H9 (cell line): ENCODE measurements around the gene DAPK1. TPM values are rescaled to one million over a fixed set of nuclear protein-coding genes. Genes with fewer than 3 reads are reported as not detected.

Experiments used
- DNase-seq: peaks from one replicate; pipeline ENCODE4 v3.0.0-alpha.2; 2017
- H2AFZ ChIP-seq: one replicate; pipeline ENCODE4 v1.6.1; 2013; ENCODE audit warnings: mild to moderate bottlenecking, low read length, control low read depth, moderate library complexity
- H2AK5ac ChIP-seq: 2 replicates; pipeline ENCODE4 v1.6.1; 2013; ENCODE audit warnings: low read length, control low read depth, mixed read lengths; ENCODE audit not compliant: insufficient read length
- H2BK120ac ChIP-seq: one replicate; pipeline ENCODE4 v1.6.1; 2013; ENCODE audit warnings: low read depth, mild to moderate bottlenecking, low read length, control low read depth, inconsistent platforms; ENCODE audit not compliant: poor library complexity, severe bottlenecking
- H2BK12ac ChIP-seq: 2 replicates; pipeline ENCODE4 v1.6.1; 2013; ENCODE audit warnings: low read length, control low read depth, mixed read lengths, low read depth; ENCODE audit not compliant: insufficient read length
- H2BK15ac ChIP-seq: 2 replicates; pipeline ENCODE4 v1.6.1; 2013; ENCODE audit warnings: low read depth, low read length, control low read depth
- H2BK20ac ChIP-seq: one replicate; pipeline ENCODE4 v1.6.1; 2013; ENCODE audit warnings: low read depth, mild to moderate bottlenecking, low read length, control low read depth, inconsistent platforms; ENCODE audit not compliant: poor library complexity, severe bottlenecking
- H2BK5ac ChIP-seq: 2 replicates; pipeline ENCODE4 v1.6.1; 2013; ENCODE audit warnings: low read length, control low read depth, mixed read lengths; ENCODE audit not compliant: insufficient read length
- H3K14ac ChIP-seq: 2 replicates; pipeline ENCODE4 v1.6.1; 2013; ENCODE audit warnings: low read length, control low read depth; ENCODE audit not compliant: insufficient read depth
- H3K18ac ChIP-seq: 2 replicates; pipeline ENCODE4 v1.6.1; 2013; ENCODE audit warnings: low read depth, mild to moderate bottlenecking, mixed read lengths, low read length, control low read depth; ENCODE audit not compliant: insufficient read length
- H3K23ac ChIP-seq: 2 replicates; pipeline ENCODE4 v1.6.1; 2013; ENCODE audit warnings: low read length, control low read depth, mixed read lengths, low read depth; ENCODE audit not compliant: insufficient read length
- H3K23me2 ChIP-seq: 2 replicates; pipeline ENCODE4 v1.6.1; 2013; ENCODE audit warnings: low read depth, mild to moderate bottlenecking, mixed read lengths, low read length, control low read depth; ENCODE audit not compliant: insufficient read length, poor library complexity, severe bottlenecking
- H3K27ac ChIP-seq: 2 replicates; pipeline ENCODE4 v1.5.1; 2013; ENCODE audit warnings: low read length, control low read depth, mixed read lengths, low read depth; ENCODE audit not compliant: insufficient read length
- H3K27me3 ChIP-seq: 2 replicates; pipeline ENCODE4 v1.6.1; 2013; ENCODE audit warnings: low read length, control low read depth, inconsistent platforms; ENCODE audit not compliant: insufficient read depth
- H3K4ac ChIP-seq: 2 replicates; pipeline ENCODE4 v1.6.1; 2013; ENCODE audit warnings: low read depth, mild to moderate bottlenecking, control low read depth, inconsistent platforms, low read length, moderate library complexity
- H3K4me1 ChIP-seq: 2 replicates; pipeline ENCODE4 v1.6.1; 2013; ENCODE audit warnings: low read length, control low read depth, inconsistent platforms; ENCODE audit not compliant: insufficient read depth
- H3K4me2 ChIP-seq: 2 replicates; pipeline ENCODE4 v1.6.1; 2013; ENCODE audit warnings: low read length, control low read depth, mixed read lengths; ENCODE audit not compliant: insufficient read length, insufficient read depth
- H3K56ac ChIP-seq: 2 replicates; pipeline ENCODE4 v1.6.1; 2013; ENCODE audit warnings: low read depth, mild to moderate bottlenecking, mixed read lengths, low read length, control low read depth; ENCODE audit not compliant: insufficient read length
- H3K79me1 ChIP-seq: 2 replicates; pipeline ENCODE4 v1.6.1; 2013; ENCODE audit warnings: low read depth, mild to moderate bottlenecking, moderate library complexity, low read length, control low read depth, inconsistent platforms; ENCODE audit not compliant: insufficient read depth, poor library complexity, severe bottlenecking
- H3K79me2 ChIP-seq: 2 replicates; pipeline ENCODE4 v1.6.1; 2013; ENCODE audit warnings: low read length, control low read depth, inconsistent platforms; ENCODE audit not compliant: insufficient read depth
- H3K9ac ChIP-seq: 2 replicates; pipeline ENCODE4 v1.6.1; 2013; ENCODE audit warnings: low read length, control low read depth, mixed read lengths; ENCODE audit not compliant: insufficient read length; ENCODE audit errors: extremely low read depth
- H3K9me3 ChIP-seq: one replicate; pipeline ENCODE4 v1.6.1; 2013; ENCODE audit warnings: low read depth, low read length, inconsistent platforms; ENCODE audit not compliant: control insufficient read depth
- H3T11ph ChIP-seq: one replicate; pipeline ENCODE4 v1.6.1; 2013; ENCODE audit warnings: mild to moderate bottlenecking, low read length, control low read depth, inconsistent platforms
- H4K20me1 ChIP-seq: one replicate; pipeline ENCODE4 v1.6.1; 2013; ENCODE audit not compliant: control insufficient read depth, insufficient read length, insufficient read depth
- H4K5ac ChIP-seq: 2 replicates; pipeline ENCODE4 v1.6.1; 2013; ENCODE audit warnings: low read depth, mild to moderate bottlenecking, mixed read lengths, low read length, control low read depth; ENCODE audit not compliant: insufficient read length
- H4K8ac ChIP-seq: replicated peaks from 2 replicates; pipeline ENCODE4 v1.6.1; 2013; ENCODE audit warnings: low read length, control low read depth, mixed read lengths, low read depth; ENCODE audit not compliant: insufficient read length
- H4K91ac ChIP-seq: 2 replicates; pipeline ENCODE4 v1.6.1; 2013; ENCODE audit warnings: low read depth, mild to moderate bottlenecking, moderate library complexity, mixed read lengths, low read length, control low read depth; ENCODE audit not compliant: insufficient read length
- H3K27ac Mint-ChIP-seq, 3 experiments: 2 replicates in 2 of 3; 3 replicates in 1 of 3; pipeline ENCODE4 v1.8.0; 2020 to 2021; ENCODE audit warnings: mixed read lengths in 3 of 3, mild to moderate bottlenecking in 1 of 3, moderate library complexity in 1 of 3
- H3K27me3 Mint-ChIP-seq: 2 replicates; pipeline ENCODE4 v1.8.0; 2021; ENCODE audit warnings: low read depth, mild to moderate bottlenecking, moderate library complexity, mixed read lengths
- H3K36me3 Mint-ChIP-seq, 3 experiments: 2 replicates in 2 of 3; 3 replicates in 1 of 3; pipeline ENCODE4 v1.8.0; 2020 to 2021; ENCODE audit warnings: low read depth in 3 of 3, mixed read lengths in 3 of 3; ENCODE audit not compliant: insufficient read depth in 1 of 3
- H3K4me1 Mint-ChIP-seq, 2 experiments: 2 replicates each; pipeline ENCODE4 v1.8.0; 2020; ENCODE audit warnings: mixed read lengths in 2 of 2
- H3K4me3 Mint-ChIP-seq, 2 experiments: 2 replicates in 1 of 2; 3 replicates in 1 of 2; pipeline ENCODE4 v1.8.0; 2020 to 2021; ENCODE audit warnings: mild to moderate bottlenecking in 2 of 2, mixed read lengths in 2 of 2, moderate library complexity in 1 of 2
- H3K9me3 Mint-ChIP-seq, 2 experiments: 2 replicates in 1 of 2; 3 replicates in 1 of 2; pipeline ENCODE4 v1.8.0; 2020; ENCODE audit warnings: mild to moderate bottlenecking in 2 of 2, mixed read lengths in 2 of 2, moderate library complexity in 1 of 2
- WGBS: extraction: QIAGEN DNeasy Blood & Tissue Kit; methylation state at CpG from one replicate; pipeline ENCODE4 v1.1.7; 2013; ENCODE audit warnings: missing lambda C conversion rate, low lambda C conversion rate, mixed read lengths; ENCODE audit not compliant: insufficient read length; ENCODE audit errors: extremely low coverage; 5-methylcytosine and 5-hydroxymethylcytosine counted together
- total RNA-seq: library from RNA; stranded (reverse); gene quantifications from 2 replicates; pipeline ENCODE4 v1.2.1, GENCODE V29; 2021
- TF ChIP-seq, protein P1 (sequence below): fragments of 200-600 bp; sonication (generic); conservative IDR thresholded peaks from 3 replicates; pipeline ENCODE4 v1.8.0; 2021; ENCODE audit warnings: antibody characterized with exemption, mild to moderate bottlenecking

DAPK1 gene
- total RNA-seq, 1 experiment from 2014 or later, result 79.4 TPM

DNA sequence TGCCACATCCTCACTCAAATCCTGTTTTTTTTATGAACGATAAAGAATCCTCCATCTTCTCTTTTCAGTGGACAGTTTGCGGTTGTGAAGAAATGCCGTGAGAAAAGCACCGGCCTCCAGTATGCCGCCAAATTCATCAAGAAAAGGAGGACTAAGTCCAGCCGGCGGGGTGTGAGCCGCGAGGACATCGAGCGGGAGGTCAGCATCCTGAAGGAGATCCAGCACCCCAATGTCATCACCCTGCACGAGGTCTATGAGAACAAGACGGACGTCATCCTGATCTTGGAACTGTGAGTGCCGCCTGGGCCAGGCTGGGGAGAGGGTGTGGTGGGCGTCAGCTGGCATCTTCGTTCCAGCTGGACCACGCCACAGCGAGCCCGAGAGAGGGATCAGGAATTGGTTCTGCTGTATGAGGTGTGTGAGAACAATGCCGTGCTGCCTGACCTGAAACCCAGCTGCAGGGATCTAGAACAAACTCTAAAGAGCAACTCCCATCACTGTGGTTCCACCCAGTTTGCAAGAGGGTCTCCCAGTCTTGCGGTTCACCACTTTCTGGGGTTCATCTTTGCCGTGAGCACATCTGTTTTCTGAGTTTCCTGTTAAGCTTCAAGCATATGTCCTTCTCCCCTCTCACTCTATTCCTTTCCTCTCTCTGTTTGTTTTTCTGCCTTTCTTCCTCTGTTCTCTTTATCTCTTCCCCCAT lies 107.4 kb downstream of the DAPK1 start:
- H4K8ac ChIP-seq, result no peak overlapping the region
- no peak overlapping the region for H3T11ph ChIP-seq
- no peaks in the 10 kb centered on the region for H3K9me3 ChIP-seq
- peaks cover 2% of the 10 kb centered on the region for H3K4me1 ChIP-seq
- no peak overlapping the region for H2BK12ac ChIP-seq
- no peak overlapping the region for H2AFZ ChIP-seq
- Mint-ChIP-seq H3K27ac (no peak overlapping the region), H3K36me3 (peaks cover 29 to 38% (median 31%) of the 10 kb centered on the region in 3 experiments; a peak in 6 of 7 replicates), H3K4me3 (no peak overlapping the region), H3K4me1 (peaks cover 54 to 57% of the 10 kb centered on the region in 2 experiments), H3K9me3 (no peaks in the 10 kb centered on the region), H3K27me3 (no peaks in the 10 kb centered on the region)
- H4K20me1 ChIP-seq, result no peaks in the 10 kb centered on the region
- TF ChIP-seq, protein P1, sequence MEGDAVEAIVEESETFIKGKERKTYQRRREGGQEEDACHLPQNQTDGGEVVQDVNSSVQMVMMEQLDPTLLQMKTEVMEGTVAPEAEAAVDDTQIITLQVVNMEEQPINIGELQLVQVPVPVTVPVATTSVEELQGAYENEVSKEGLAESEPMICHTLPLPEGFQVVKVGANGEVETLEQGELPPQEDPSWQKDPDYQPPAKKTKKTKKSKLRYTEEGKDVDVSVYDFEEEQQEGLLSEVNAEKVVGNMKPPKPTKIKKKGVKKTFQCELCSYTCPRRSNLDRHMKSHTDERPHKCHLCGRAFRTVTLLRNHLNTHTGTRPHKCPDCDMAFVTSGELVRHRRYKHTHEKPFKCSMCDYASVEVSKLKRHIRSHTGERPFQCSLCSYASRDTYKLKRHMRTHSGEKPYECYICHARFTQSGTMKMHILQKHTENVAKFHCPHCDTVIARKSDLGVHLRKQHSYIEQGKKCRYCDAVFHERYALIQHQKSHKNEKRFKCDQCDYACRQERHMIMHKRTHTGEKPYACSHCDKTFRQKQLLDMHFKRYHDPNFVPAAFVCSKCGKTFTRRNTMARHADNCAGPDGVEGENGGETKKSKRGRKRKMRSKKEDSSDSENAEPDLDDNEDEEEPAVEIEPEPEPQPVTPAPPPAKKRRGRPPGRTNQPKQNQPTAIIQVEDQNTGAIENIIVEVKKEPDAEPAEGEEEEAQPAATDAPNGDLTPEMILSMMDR, result no peak
- no peak overlapping the region for H4K5ac ChIP-seq
- H3K9ac ChIP-seq, result no peak overlapping the region
- no peaks in the 10 kb centered on the region for H3K27me3 ChIP-seq
- no CpG with 5 or more reads among the region's 23 CpGs for WGBS
- no peak overlapping the region for H4K91ac ChIP-seq
- H3K23ac ChIP-seq, result no peak overlapping the region
- DNase-seq, result no peak
- H3K56ac ChIP-seq, result no peak overlapping the region
- no peak overlapping the region for H2BK120ac ChIP-seq
- peaks cover 2% of the 10 kb centered on the region for H3K79me1 ChIP-seq
- no peak overlapping the region for H3K18ac ChIP-seq
- no peak overlapping the region for H3K4me2 ChIP-seq
- no peaks in the 10 kb centered on the region for H3K23me2 ChIP-seq
- H2BK20ac ChIP-seq, result no peak overlapping the region
- H2BK5ac ChIP-seq, result no peak overlapping the region
- no peak overlapping the region for H3K14ac ChIP-seq
- no peak overlapping the region for H3K4ac ChIP-seq
- no peak overlapping the region for H2BK15ac ChIP-seq
- H3K79me2 ChIP-seq, result no peaks in the 10 kb centered on the region; the same call in 1 of the 2 replicates
- H3K27ac ChIP-seq, result no peak overlapping the region
- no peak overlapping the region for H2AK5ac ChIP-seq
